Stimulated activated naive B cell treated with anti-CD40 and anti-IgM and Interleukin-4, amounts not matched to agents 10 μg/mL and 1 μg/mL and 100 μg/mL, for 72 hours (primary cell): Measurements from ENCODE around the gene KRT32.
A peak's percentile ranks its signal among the peaks of the same experiment; 100 is the strongest.

Experiments
- ATAC-seq, 2 donors: fragments of 150-1000 bp; cut with Tn5 transposase; replicated peaks; 2 replicates each; pipeline ENCODE4 v1.10.0; 2021; ENCODE audit warnings: moderate library complexity in 1 of 2
- DNase-seq: peaks from one replicate; pipeline ENCODE4 v3.0.0; 2021
- H3K27ac Mint-ChIP-seq: one replicate; pipeline ENCODE4 v1.8.0; 2022; ENCODE audit warnings: mild to moderate bottlenecking, mixed read lengths
- H3K27me3 Mint-ChIP-seq, 2 donors: one replicate each; pipeline ENCODE4 v1.8.0; 2022; ENCODE audit warnings: mixed read lengths in 2 of 2
- H3K36me3 Mint-ChIP-seq, 2 donors: one replicate each; pipeline ENCODE4 v1.8.0; 2022; ENCODE audit warnings: mixed read lengths in 2 of 2, mild to moderate bottlenecking in 1 of 2
- H3K4me1 Mint-ChIP-seq, 2 donors: one replicate each; pipeline ENCODE4 v1.8.0; 2022; ENCODE audit warnings: mixed read lengths in 2 of 2, mild to moderate bottlenecking in 1 of 2
- H3K4me3 Mint-ChIP-seq, 2 donors: one replicate each; pipeline ENCODE4 v1.8.0; 2022; ENCODE audit warnings: mild to moderate bottlenecking in 2 of 2, mixed read lengths in 2 of 2, moderate library complexity in 1 of 2
- H3K9me3 Mint-ChIP-seq, 2 donors: one replicate each; pipeline ENCODE4 v1.8.0; 2022; ENCODE audit warnings: mixed read lengths in 2 of 2, mild to moderate bottlenecking in 1 of 2

Gene KRT32

GRCh38 chr17:41503202-41503601 lies 36.0 kb upstream of the KRT32 start:
- no peak for DNase-seq
- Mint-ChIP-seq H3K27me3 (peaks cover 19 to 23% of the 10 kb centered on the region in 2 donors), H3K4me1 (peaks cover 10 to 14% of the 10 kb centered on the region in 2 donors), H3K27ac (no peak overlapping the region), H3K4me3 (no peak overlapping the region), H3K9me3 (no peaks in the 10 kb centered on the region), H3K36me3 (no peaks in the 10 kb centered on the region)
- no peak for ATAC-seq

GRCh38 chr17:41500131-41500911 lies 33.1 kb upstream of the KRT32 start:
- DNase-seq = no peak
- H3K36me3 Mint-ChIP-seq = no peaks in the 10 kb centered on the region
- no peak overlapping the region for H3K27ac Mint-ChIP-seq
- no peak for ATAC-seq
- no peak overlapping the region for H3K4me3 Mint-ChIP-seq
- peaks cover 24 to 25% of the 10 kb centered on the region in 2 donors for H3K27me3 Mint-ChIP-seq
- H3K4me1 Mint-ChIP-seq = peaks cover 12 to 16% of the 10 kb centered on the region in 2 donors
- H3K9me3 Mint-ChIP-seq = no peaks in the 10 kb centered on the region

GRCh38 chr17:41499714-41500113 lies 32.5 kb upstream of the KRT32 start:
- H3K27ac Mint-ChIP-seq = no peak overlapping the region

DNA sequence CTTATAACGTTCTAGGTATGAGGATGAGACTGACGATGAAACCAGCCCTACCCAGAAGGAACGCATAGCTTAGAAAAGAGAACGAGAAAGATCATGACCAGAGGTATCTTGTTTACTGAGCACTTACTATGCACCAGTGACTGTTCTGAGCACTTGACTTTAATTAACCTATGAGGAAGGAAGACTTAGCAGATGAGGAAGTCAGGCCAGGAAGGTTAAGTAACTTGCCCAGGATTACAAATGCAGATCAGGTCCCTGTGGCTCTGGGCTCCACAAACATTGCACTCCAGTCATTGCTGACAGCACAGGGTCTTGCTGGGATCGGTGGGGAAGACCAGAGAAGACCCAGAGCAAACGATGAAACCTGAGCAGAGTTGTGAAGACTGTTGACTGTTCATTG lies 31.1 kb upstream of the KRT32 start:
- peak; percentile 52 to 55 for ATAC-seq
- no peak overlapping the region for H3K27ac Mint-ChIP-seq
- no peaks in the 10 kb centered on the region for H3K9me3 Mint-ChIP-seq
- no peaks in the 10 kb centered on the region for H3K36me3 Mint-ChIP-seq
- peaks cover 33 to 34% of the 10 kb centered on the region in 2 donors for H3K27me3 Mint-ChIP-seq
- no peak for DNase-seq
- peaks cover 12 to 16% of the 10 kb centered on the region in 2 donors for H3K4me1 Mint-ChIP-seq
- H3K4me3 Mint-ChIP-seq = no peak overlapping the region

More at GRCh38 chr17:41499714-41500113, 32.5 kb upstream of the KRT32 start:
- Mint-ChIP-seq H3K4me1 (peaks cover 12 to 16% of the 10 kb centered on the region in 2 donors), H3K27me3 (peaks cover 29 to 30% of the 10 kb centered on the region in 2 donors), H3K4me3 (no peak overlapping the region), H3K9me3 (no peaks in the 10 kb centered on the region), H3K36me3 (no peaks in the 10 kb centered on the region)
- DNase-seq = no peak
- no peak for ATAC-seq

GRCh38 chr17:41496803-41497484 lies 29.8 kb upstream of the KRT32 start:
- H3K4me3 Mint-ChIP-seq = peak overlapping the region in 1 of 2 donors; percentile 49
- peak; percentile 97 to 98 for ATAC-seq

DNA sequence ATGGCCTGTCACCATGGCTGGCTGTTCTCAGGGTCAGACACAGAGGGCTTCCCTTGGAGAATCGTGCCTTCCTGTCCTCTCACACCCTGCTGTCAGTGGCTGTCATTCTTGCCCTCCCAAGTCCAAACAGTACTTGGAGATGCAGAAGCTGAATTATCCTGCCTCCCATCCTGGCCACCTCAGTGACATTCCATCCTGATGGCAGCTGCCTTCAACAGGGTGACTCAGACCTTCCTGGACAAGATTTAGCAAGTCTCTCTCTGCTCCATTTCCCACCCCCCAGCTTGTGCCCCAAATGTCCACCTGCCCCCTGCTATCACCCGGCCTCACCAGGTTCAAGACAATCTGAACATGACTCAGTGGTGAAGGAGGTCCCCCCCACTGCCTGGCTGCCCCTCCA lies 27.3 kb upstream of the KRT32 start:
- H3K4me3 Mint-ChIP-seq = no peak overlapping the region
- no peak for ATAC-seq
- peaks cover 25 to 27% of the 10 kb centered on the region in 2 donors for H3K27me3 Mint-ChIP-seq
- no peaks in the 10 kb centered on the region for H3K9me3 Mint-ChIP-seq
- no peak for DNase-seq
- H3K36me3 Mint-ChIP-seq = no peaks in the 10 kb centered on the region
- peaks cover 16 to 18% of the 10 kb centered on the region in 2 donors for H3K4me1 Mint-ChIP-seq
- H3K27ac Mint-ChIP-seq = no peak overlapping the region

More at GRCh38 chr17:41496803-41497484, 29.8 kb upstream of the KRT32 start:
- Mint-ChIP-seq H3K36me3 (no peaks in the 10 kb centered on the region), H3K27ac (peak overlapping the region; percentile 7), H3K27me3 (peaks cover 38 to 39% of the 10 kb centered on the region in 2 donors), H3K9me3 (no peaks in the 10 kb centered on the region), H3K4me1 (peaks cover 12 to 16% of the 10 kb centered on the region in 2 donors)
- DNase-seq = peak; percentile 64

DNA sequence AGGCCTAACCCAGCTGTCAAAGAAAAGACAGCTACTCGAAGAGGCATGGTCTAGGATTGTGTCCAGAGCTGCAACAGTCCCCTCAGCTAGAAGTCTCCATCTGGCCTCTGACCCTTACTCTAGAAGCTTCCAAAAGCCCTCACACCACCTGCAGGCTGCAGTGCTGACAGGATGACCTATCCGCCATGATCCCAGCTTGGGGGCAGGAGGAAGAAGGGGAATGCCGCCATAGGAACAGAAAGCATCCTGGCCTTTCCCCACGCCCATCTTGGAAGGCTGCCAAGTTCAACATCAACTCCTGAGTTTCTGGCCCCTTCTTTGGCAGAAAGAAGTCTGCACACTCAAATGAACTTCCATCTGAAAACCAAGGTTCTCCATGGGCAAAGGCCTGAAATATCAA lies 25.6 kb upstream of the KRT32 start:
- Mint-ChIP-seq H3K4me1 (peaks cover 7 to 11% of the 10 kb centered on the region in 2 donors), H3K27me3 (peaks cover 17 to 20% of the 10 kb centered on the region in 2 donors), H3K4me3 (no peak overlapping the region), H3K36me3 (no peaks in the 10 kb centered on the region), H3K9me3 (no peaks in the 10 kb centered on the region), H3K27ac (no peak overlapping the region)
- no peak for DNase-seq
- ATAC-seq = no peak

- DNase-seq = no peak
- H3K27me3 Mint-ChIP-seq = peaks cover 17 to 20% of the 10 kb centered on the region in 2 donors
- H3K27ac Mint-ChIP-seq = no peak overlapping the region
- no peak overlapping the region for H3K4me3 Mint-ChIP-seq
- peaks cover 7 to 11% of the 10 kb centered on the region in 2 donors for H3K4me1 Mint-ChIP-seq
- no peaks in the 10 kb centered on the region for H3K36me3 Mint-ChIP-seq
- no peaks in the 10 kb centered on the region for H3K9me3 Mint-ChIP-seq
- ATAC-seq = no peak
These were observed 25.2 kb upstream of the KRT32 start for GRCh38 chr17:41492351-41492750.

DNA sequence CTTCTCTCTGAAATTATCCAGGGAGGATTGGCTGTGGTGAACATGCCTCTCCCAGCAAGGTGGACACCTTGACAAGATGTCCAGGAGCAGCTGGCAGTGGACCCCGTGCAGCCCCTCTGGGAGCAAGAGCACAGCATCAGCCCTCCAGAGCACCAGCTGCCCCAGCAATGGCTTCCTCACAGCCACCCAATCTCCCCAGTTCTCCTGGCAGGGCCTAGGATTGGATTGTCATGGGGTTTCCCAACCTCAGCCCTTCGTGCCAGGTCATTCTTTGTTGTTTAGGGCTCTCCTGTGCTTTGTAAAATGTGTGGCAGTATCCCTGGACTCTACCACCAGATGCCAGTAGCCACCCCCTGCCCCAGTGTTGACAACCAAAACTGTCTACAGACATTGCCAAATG lies 24.3 kb upstream of the KRT32 start:
- no peak overlapping the region for H3K27ac Mint-ChIP-seq
- H3K27me3 Mint-ChIP-seq = peaks cover 19 to 20% of the 10 kb centered on the region in 2 donors
- H3K4me1 Mint-ChIP-seq = peaks cover 0 to 6% of the 10 kb centered on the region in 2 donors
- H3K36me3 Mint-ChIP-seq = no peaks in the 10 kb centered on the region
- DNase-seq (no peak), ATAC-seq (no peak)
- no peak overlapping the region for H3K4me3 Mint-ChIP-seq
- no peaks in the 10 kb centered on the region for H3K9me3 Mint-ChIP-seq

GRCh38 chr17:41490000-41490990 lies 23.1 kb upstream of the KRT32 start:
- Mint-ChIP-seq H3K36me3 (no peaks in the 10 kb centered on the region), H3K4me1 (peaks cover 0 to 6% of the 10 kb centered on the region in 2 donors), H3K27ac (no peak overlapping the region), H3K27me3 (peaks cover 28 to 29% of the 10 kb centered on the region in 2 donors), H3K9me3 (no peaks in the 10 kb centered on the region), H3K4me3 (no peak overlapping the region)
- no peak for ATAC-seq
- no peak for DNase-seq

DNA sequence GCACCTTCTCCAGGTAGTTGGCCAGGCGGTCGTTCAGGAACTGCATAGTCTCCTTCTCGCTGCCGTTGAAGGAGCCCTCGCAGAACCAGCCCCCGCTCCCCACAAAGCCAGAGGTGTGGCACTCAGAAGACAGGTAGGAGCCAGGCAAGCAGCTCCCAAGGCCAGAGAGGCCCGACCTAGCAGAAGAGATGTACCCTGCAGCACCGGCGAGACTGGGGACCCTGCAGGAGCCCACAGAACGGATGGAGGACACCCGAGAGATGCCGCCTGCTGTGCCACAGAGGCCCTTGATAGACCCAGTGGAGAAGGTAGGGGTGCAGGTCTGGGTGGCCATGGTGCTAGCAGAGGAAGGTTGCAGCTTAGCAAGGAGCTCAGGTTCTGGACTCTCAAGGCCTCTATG lies 22.3 kb upstream of the KRT32 start, which contains the start of gene KRT36:
Gene KRT36 (minus strand): TSS at position 380 of the 400 bp plus-strand sequence. CDS start 46 bp downstream, at position 334.
- no peak within 1 kb of the TSS for H3K27ac Mint-ChIP-seq
- H3K4me3 Mint-ChIP-seq = no peak within 1 kb of the TSS
- no peaks in the 10 kb centered on the region for H3K9me3 Mint-ChIP-seq
- no peaks in the 10 kb centered on the region for H3K36me3 Mint-ChIP-seq
- DNase-seq (no peak), ATAC-seq (no peak)
- H3K27me3 Mint-ChIP-seq = peaks cover 27 to 29% of the 10 kb centered on the region in 2 donors
- H3K4me1 Mint-ChIP-seq = peaks cover 0 to 6% of the 10 kb centered on the region in 2 donors

GRCh38 chr17:41486809-41487530 lies 19.8 kb upstream of the KRT32 start:
- DNase-seq (no peak), ATAC-seq (peak in 1 of 2 donors; percentile 48)
- H3K4me1 Mint-ChIP-seq = peaks cover 0 to 6% of the 10 kb centered on the region in 2 donors
- H3K27me3 Mint-ChIP-seq = peaks cover 21 to 26% of the 10 kb centered on the region in 2 donors
- H3K27ac Mint-ChIP-seq = no peak overlapping the region
- H3K36me3 Mint-ChIP-seq = no peaks in the 10 kb centered on the region
- no peak overlapping the region for H3K4me3 Mint-ChIP-seq
- no peaks in the 10 kb centered on the region for H3K9me3 Mint-ChIP-seq

GRCh38 chr17:41486316-41486715 lies 19.1 kb upstream of the KRT32 start:
- Mint-ChIP-seq H3K9me3 (no peaks in the 10 kb centered on the region), H3K4me1 (peaks cover 0 to 6% of the 10 kb centered on the region in 2 donors), H3K27me3 (peaks cover 21 to 26% of the 10 kb centered on the region in 2 donors), H3K4me3 (no peak overlapping the region), H3K27ac (no peak overlapping the region), H3K36me3 (no peaks in the 10 kb centered on the region)
- DNase-seq = no peak
- ATAC-seq = no peak
